SK-N-SH (cell line): ENCODE results near the gene CDHR2. TPM values are rescaled to one million over a fixed set of nuclear protein-coding genes. Genes with fewer than 3 reads are reported as not detected.

Source experiments
- CTCF ChIA-PET: fragments of 300-600, 350-600 bp; formaldehyde crosslinking; extraction: SDS; loops from one replicate; lab custom pipeline; 2021; lab: Yijun Ruan, JAX
- POLR2A ChIA-PET: fragments of 350-600 bp; sonication (Branson Sonifier 250); formaldehyde crosslinking; extraction: SDS; loops from one replicate; lab custom pipeline; 2020; ENCODE audit warnings: antibody characterized with exemption, inconsistent platforms; lab: Yijun Ruan, JAX
- DNase-seq: peaks from one replicate; pipeline ENCODE4 v3.0.0; 2012
- H2AFZ ChIP-seq: fragments of 200-600 bp; sonication (generic); 2 replicates; pipeline ENCODE4 v1.8.1; 2016; ENCODE audit warnings: antibody characterized with exemption, mild to moderate bottlenecking, low read depth
- H3F3A ChIP-seq: fragments of 200-600 bp; sonication (generic); replicated peaks from 2 replicates; pipeline ENCODE3; 2016; ENCODE audit warnings: antibody characterized with exemption, mild to moderate bottlenecking; ENCODE audit not compliant: insufficient read depth
- H3K27ac ChIP-seq, 2 experiments: fragments of 200-500 bp in 1 of 2; fragments of 200-600 bp in 1 of 2; sonication (Bioruptor generic) in 1 of 2; sonication (generic), shearing (Covaris generic) in 1 of 2; 2 replicates each; pipeline versions ENCODE4 v1.5.1 to v1.6.1; 2014 to 2016; ENCODE audit warnings: low read depth in 2 of 2, inconsistent platforms in 1 of 2, low read length in 1 of 2, mild to moderate bottlenecking in 1 of 2, mixed read lengths in 1 of 2
- H3K27me3 ChIP-seq: fragments of 200-600 bp; sonication (generic), shearing (Covaris generic); 2 replicates; pipeline ENCODE4 v1.6.1; 2016; ENCODE audit warnings: mixed run types; ENCODE audit not compliant: insufficient read depth
- H3K36me3 ChIP-seq, 2 experiments: fragments of 200-500 bp in 1 of 2; fragments of 200-600 bp in 1 of 2; sonication (Bioruptor generic) in 1 of 2; sonication (generic) in 1 of 2; replicated peaks in 1 of 2; 2 replicates each; pipeline versions ENCODE3 to v1.5.1; 2014 to 2016; ENCODE audit warnings: low read length in 1 of 2, mild to moderate bottlenecking in 1 of 2; ENCODE audit not compliant: insufficient read depth in 2 of 2, control insufficient read depth in 1 of 2
- H3K4me1 ChIP-seq, 2 experiments: fragments of 200-500 bp in 1 of 2; fragments of 200-600 bp in 1 of 2; sonication (Bioruptor generic) in 1 of 2; sonication (generic), shearing (Covaris generic) in 1 of 2; 2 replicates each; pipeline versions ENCODE4 v1.5.1 to v1.6.1; 2014 to 2016; ENCODE audit warnings: low read depth in 1 of 2, low read length in 1 of 2, mixed run types in 1 of 2; ENCODE audit not compliant: insufficient read depth in 2 of 2, control insufficient read depth in 1 of 2
- H3K4me2 ChIP-seq: fragments of 200-600 bp; sonication (generic), shearing (Covaris generic); 2 replicates; pipeline ENCODE4 v1.6.1; 2017; ENCODE audit warnings: mixed run types
- H3K4me3 ChIP-seq, 2 experiments: fragments of 200-500 bp in 1 of 2; fragments of 200-600 bp in 1 of 2; sonication (Bioruptor generic) in 1 of 2; sonication (generic), shearing (Covaris generic) in 1 of 2; 2 replicates each; pipeline versions ENCODE4 v1.5.1 to v1.8.1; 2014 to 2016; ENCODE audit warnings: low read depth in 2 of 2, inconsistent platforms in 1 of 2, low read length in 1 of 2, mild to moderate bottlenecking in 1 of 2, mixed read lengths in 1 of 2, moderate library complexity in 1 of 2
- H3K79me2 ChIP-seq: fragments of 200-600 bp; sonication (generic); 2 replicates; pipeline ENCODE4 v1.8.1; 2017; ENCODE audit warnings: mild to moderate bottlenecking; ENCODE audit not compliant: insufficient read depth
- H3K9ac ChIP-seq: fragments of 200-600 bp; sonication (generic); 2 replicates; pipeline ENCODE4 v1.6.1; 2017; ENCODE audit warnings: mixed run types
- H3K9me2 ChIP-seq: fragments of 200-600 bp; sonication (generic); 2 replicates; pipeline ENCODE4 v1.6.1; 2017; ENCODE audit warnings: mixed run types
- H3K9me3 ChIP-seq: fragments of 200-600 bp; sonication (generic); 2 replicates; pipeline ENCODE4 v1.6.1; 2017; ENCODE audit warnings: mixed run types, mild to moderate bottlenecking, moderate library complexity
- H4K20me1 ChIP-seq: fragments of 200-600 bp; sonication (generic); 2 replicates; pipeline ENCODE4 v1.6.1; 2017; ENCODE audit warnings: mild to moderate bottlenecking, mixed run types; ENCODE audit not compliant: insufficient read depth
- EP300 ChIP-seq, 2 experiments: IDR thresholded peaks; 2 replicates each; pipeline versions ENCODE4 v1.4.0 to v1.6.1; 2012; ENCODE audit warnings: borderline replicate concordance in 1 of 2, low read depth in 1 of 2, low read length in 1 of 2
- GATA2 ChIP-seq: sonication (generic); formaldehyde crosslinking; IDR thresholded peaks from 2 replicates; pipeline ENCODE4 v1.5.0; 2020; ENCODE audit warnings: mild to moderate bottlenecking, missing genetic modification reagents
- JUND ChIP-seq: IDR thresholded peaks from 2 replicates; pipeline ENCODE4 v1.4.0; 2012
- PBX3 ChIP-seq: IDR thresholded peaks from 2 replicates; pipeline ENCODE4; 2012
- SMC3 ChIP-seq: IDR thresholded peaks from 2 replicates; pipeline ENCODE4 v1.6.1; 2012; ENCODE audit warnings: low read depth, low read length, improper control_type of control experiment
- USF2 ChIP-seq: fragments of 150-350 bp; IDR thresholded peaks from 2 replicates; pipeline ENCODE4 v1.6.1; 2017; ENCODE audit warnings: antibody characterized with exemption, low read length, low read depth, borderline replicate concordance
- YY1 ChIP-seq: IDR thresholded peaks from 2 replicates; pipeline ENCODE4 v1.4.0; 2012; ENCODE audit warnings: low read depth, mild to moderate bottlenecking
- WGBS: methylation state at CpG from one replicate; pipeline ENCODE4 v1.1.6; 2017; ENCODE audit warnings: low lambda C conversion rate; 5-methylcytosine and 5-hydroxymethylcytosine counted together
- polyA plus RNA-seq, 3 experiments: library from polyadenylated mRNA; depleted of rRNA; stranded (reverse); fragments of >200 nt; gene quantifications; 2 replicates each; pipeline ENCODE4 v1.2.3, GENCODE V29; 2012
- TF ChIP-seq, protein P1 (sequence below): fragments of 150-350 bp; IDR thresholded peaks from 2 replicates; pipeline ENCODE4 v1.6.1; 2016; ENCODE audit warnings: mild to moderate bottlenecking, low read depth, low read length

Gene CDHR2
- polyA plus RNA-seq, 1 of the 3 experiments (the other 2 are of a cell fraction) = not detected

DNA sequence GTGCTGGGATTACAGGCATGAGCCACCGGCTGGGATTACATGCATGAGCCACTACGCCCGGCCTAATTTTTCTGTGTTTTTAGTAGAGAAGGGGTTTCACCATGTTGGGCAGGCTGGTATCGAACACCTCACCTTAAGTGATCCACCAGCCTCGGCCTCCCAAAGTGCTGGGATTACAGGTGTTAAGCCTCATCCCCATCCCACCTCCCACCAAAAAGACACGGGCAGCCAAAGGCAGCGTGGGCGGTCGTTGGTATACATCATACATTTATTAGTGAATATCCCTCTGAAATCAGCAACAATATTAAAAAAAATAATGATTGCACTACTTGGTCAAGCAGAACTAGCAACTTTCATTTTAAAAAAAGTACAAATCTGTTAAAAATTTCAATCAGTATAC, 22.7 kb upstream of the CDHR2 start:
- Histone ChIP-seq H3K4me1 (peaks cover 4 to 12% of the 10 kb centered on the region in 2 experiments; a peak in 2 of 4 replicates), H3K9ac (no peak overlapping the region), H3K9me2 (no peaks in the 10 kb centered on the region), H3K4me3 (no peak overlapping the region), H3F3A (peaks cover 3% of the 10 kb centered on the region)
- WGBS = 98% methylated on average over 9 of the region's 9 CpGs
- TF ChIP-seq, protein P1, sequence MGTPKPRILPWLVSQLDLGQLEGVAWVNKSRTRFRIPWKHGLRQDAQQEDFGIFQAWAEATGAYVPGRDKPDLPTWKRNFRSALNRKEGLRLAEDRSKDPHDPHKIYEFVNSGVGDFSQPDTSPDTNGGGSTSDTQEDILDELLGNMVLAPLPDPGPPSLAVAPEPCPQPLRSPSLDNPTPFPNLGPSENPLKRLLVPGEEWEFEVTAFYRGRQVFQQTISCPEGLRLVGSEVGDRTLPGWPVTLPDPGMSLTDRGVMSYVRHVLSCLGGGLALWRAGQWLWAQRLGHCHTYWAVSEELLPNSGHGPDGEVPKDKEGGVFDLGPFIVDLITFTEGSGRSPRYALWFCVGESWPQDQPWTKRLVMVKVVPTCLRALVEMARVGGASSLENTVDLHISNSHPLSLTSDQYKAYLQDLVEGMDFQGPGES = no peak
- TF ChIP-seq YY1 = no peak
- TF ChIP-seq PBX3 = no peak
- TF ChIP-seq, all 33 proteins: peak for 0
- Histone ChIP-seq H3K27ac (no peak overlapping the region), H3K36me3 (peaks cover 5 to 40% of the 10 kb centered on the region in 2 experiments), H2AFZ (no peak overlapping the region), H3K27me3 (no peaks in the 10 kb centered on the region), H3K79me2 (peaks cover 5% of the 10 kb centered on the region; the same call in 1 of the 2 replicates), H3K9me3 (no peaks in the 10 kb centered on the region), H4K20me1 (peaks cover 6% of the 10 kb centered on the region; the same call in 1 of the 2 replicates), H3K4me2 (no peak overlapping the region)
- ChIA-PET POLR2A (no interaction called here), CTCF (no interaction called here)
- DNase-seq = no peak

DNA sequence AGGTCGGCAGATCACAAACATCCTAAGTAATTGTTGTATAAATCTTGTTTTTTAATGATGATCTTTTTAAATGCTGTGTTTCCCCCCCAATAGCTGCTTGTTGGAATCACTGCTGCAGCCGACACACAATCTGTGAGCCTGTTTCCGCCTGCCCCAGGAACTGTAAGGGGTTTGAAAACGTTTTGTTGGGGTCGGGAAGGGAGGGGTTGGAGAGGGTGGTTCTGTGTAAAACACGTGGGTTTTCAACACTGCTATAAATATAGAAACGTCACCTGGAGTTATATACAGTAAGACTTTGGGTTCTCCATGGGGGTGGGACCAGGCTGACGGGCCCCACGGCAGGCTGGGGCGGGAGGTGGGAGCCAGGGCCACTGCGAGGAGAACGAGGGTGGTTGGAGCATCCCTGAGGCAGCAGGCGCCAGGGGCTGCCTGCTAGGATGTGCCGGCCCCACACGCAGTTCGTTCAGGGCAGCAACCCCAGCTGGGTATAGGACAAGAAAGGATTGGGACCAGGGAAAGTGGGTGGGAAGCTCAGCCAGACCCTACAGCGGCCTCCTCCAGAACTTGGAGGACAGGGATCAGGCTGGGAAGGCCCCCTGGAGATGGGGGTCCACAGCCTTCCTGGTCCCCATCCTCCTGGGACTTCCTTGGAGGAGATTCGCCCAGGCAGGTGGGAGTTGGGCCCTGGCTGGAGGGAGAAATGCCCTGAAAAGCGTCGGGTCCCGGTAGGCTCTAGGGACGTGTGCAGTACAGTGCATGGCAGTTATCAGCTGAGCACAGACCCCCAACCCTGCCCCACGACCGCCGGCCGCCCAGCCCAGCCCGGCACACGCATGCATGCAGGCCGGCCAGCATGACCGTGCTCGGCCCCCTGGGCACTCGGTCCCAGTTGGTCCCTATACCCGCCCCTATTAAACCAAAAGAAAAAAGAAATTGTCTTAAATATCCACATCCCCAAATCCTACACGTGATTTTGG, 21.6 kb upstream of the CDHR2 start:
- H3K9me3 ChIP-seq = no peaks in the 10 kb centered on the region
- WGBS = 95% methylated on average over 23 of the region's 34 CpGs
- H3K9ac ChIP-seq = no peak overlapping the region
- H3K36me3 ChIP-seq = peaks cover 5 to 47% of the 10 kb centered on the region in 2 experiments
- H3K9me2 ChIP-seq = no peaks in the 10 kb centered on the region
- H3K4me2 ChIP-seq = no peak overlapping the region
- no peak overlapping the region for H3K27ac ChIP-seq
- ChIA-PET POLR2A (interaction anchor here (1.3 kb wide), 1 partner anchor 94 kb away, joined by 3 read pairs; no protein-coding TSS in a partner anchor), CTCF (no interaction called here)
- peaks cover 14% of the 10 kb centered on the region for H3K79me2 ChIP-seq
- no peak overlapping the region for H2AFZ ChIP-seq
- peaks cover 17% of the 10 kb centered on the region for H4K20me1 ChIP-seq
- peaks cover 4 to 20% of the 10 kb centered on the region in 2 experiments; a peak in 2 of 4 replicates for H3K4me1 ChIP-seq
- no peak overlapping the region for H3K4me3 ChIP-seq
- H3K27me3 ChIP-seq = no peaks in the 10 kb centered on the region
- H3F3A ChIP-seq = peaks cover 3% of the 10 kb centered on the region
- DNase-seq = no peak
- TF ChIP-seq SMC3 (no peak), USF2 (no peak), JUND (no peak), EP300 (IDR thresholded peaks at IDR 0.05; ENCODE audit: borderline replicate concordance in 1 of 2, low read depth in 1 of 2, low read length in 1 of 2) (no peak), GATA2 (CRISPR knock-in tag) (no peak)
